Measurements from ENCODE around the gene KRT9. TPM values are rescaled to one million over a fixed set of nuclear protein-coding genes. Genes with fewer than 3 reads are reported as not detected.

KRT9 gene
- total RNA-seq, 2 donors from 2014 or later = not detected

DNA sequence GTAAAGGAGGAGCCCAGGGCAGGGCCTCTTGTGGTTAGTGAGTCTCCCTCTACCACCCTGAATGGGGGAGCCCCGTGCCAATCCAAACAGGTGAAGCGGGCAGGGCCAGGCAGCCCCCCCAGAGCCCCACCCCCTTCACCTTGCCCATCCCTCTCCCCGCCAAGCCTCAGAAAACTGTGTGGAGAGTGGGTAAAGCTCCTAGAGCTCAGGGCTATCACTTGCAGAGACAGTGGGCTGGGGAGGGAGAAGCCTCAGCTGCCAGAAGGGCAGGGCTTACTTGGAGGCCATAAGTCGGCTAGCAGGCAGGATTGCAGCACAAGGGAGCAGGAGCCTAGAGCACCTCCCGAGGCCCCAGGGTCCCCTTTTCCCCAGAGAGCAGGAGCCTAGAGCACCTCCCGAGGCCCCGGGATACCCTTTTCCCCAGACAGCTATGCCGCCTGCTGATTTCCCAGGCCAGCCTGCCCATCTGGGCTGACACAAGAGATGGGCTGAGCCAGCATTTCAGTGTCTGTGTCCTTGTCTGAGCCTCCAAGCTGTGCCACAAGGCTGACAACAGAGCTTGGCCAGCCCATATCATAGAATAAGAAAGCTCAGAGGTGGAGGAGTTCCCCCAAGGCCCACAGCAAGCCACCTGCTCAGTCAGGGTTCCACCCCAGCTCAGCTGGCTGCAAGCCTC lies 21.6 kb upstream of the KRT9 start:
- TF ChIP-seq, protein P1, sequence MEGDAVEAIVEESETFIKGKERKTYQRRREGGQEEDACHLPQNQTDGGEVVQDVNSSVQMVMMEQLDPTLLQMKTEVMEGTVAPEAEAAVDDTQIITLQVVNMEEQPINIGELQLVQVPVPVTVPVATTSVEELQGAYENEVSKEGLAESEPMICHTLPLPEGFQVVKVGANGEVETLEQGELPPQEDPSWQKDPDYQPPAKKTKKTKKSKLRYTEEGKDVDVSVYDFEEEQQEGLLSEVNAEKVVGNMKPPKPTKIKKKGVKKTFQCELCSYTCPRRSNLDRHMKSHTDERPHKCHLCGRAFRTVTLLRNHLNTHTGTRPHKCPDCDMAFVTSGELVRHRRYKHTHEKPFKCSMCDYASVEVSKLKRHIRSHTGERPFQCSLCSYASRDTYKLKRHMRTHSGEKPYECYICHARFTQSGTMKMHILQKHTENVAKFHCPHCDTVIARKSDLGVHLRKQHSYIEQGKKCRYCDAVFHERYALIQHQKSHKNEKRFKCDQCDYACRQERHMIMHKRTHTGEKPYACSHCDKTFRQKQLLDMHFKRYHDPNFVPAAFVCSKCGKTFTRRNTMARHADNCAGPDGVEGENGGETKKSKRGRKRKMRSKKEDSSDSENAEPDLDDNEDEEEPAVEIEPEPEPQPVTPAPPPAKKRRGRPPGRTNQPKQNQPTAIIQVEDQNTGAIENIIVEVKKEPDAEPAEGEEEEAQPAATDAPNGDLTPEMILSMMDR (IDR thresholded peaks at IDR 0.05) = no peak
- TF ChIP-seq POLR2AphosphoS5 (IDR thresholded peaks at IDR 0.05) (no peak), POLR2A (IDR thresholded peaks at IDR 0.05) (no peak)
- no peaks in the 10 kb centered on the region for H3K27me3 ChIP-seq (replicated peaks; ENCODE audit: insufficient read depth)

DNA sequence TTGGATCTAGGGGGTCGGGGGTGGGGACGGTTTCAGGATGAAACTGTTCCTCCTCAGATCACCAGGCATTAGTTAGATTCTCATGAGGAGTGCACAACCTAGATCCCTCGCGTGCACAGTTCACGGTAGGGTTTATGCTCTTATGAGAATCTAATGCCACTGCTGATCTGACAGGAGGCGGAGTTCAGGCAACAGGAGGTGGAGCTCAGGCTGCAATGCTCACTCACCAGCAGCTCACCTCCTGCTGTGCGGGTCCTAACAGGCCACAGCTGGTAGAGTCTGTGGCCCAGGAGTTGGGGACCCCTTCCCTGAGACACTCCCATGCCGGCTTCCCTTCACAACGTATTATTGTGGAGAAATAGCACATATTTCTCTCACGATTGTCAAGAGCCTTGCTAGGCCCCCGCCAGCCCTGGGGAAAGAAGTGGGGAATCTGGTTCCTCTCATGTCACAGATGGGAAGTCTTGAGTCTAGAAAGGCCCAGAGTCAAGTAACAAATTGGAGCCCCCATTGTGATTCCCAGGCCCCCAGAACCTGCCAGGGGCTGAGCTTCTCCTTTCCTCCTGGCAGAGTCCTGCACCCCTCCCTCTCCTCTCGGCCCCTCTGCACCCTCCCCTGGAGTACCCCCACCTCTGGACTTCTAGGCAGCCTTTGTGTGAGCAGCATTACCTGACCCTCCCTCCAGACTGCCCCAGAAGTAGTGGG lies 20.9 kb upstream of the KRT9 start:
- TF ChIP-seq, protein P1 (IDR thresholded peaks at IDR 0.05) = no peak
- TF ChIP-seq POLR2AphosphoS5 (IDR thresholded peaks at IDR 0.05) (no peak), POLR2A (IDR thresholded peaks at IDR 0.05) (no peak)
- DNase-seq (ENCODE audit: low spot score) = no peak
- H3K9me3 ChIP-seq = no peaks in the 10 kb centered on the region
- H3K4me1 ChIP-seq (replicated peaks) = no peaks in the 10 kb centered on the region
- H3K27me3 ChIP-seq (replicated peaks; ENCODE audit: insufficient read depth) = no peaks in the 10 kb centered on the region
- no peaks in the 10 kb centered on the region for H3K36me3 ChIP-seq
- 65% methylated on average over 12 of the region's 12 CpGs for WGBS
- intact Hi-C loops (cut with DNase I) = no loop called here
- H3K27ac ChIP-seq = no peak overlapping the region
- no peak overlapping the region for H3K4me3 ChIP-seq

More for the DNA sequence above, 21.6 kb upstream of the KRT9 start:
- Histone ChIP-seq H3K27ac (no peak overlapping the region), H3K4me1 (replicated peaks) (no peaks in the 10 kb centered on the region), H3K36me3 (no peaks in the 10 kb centered on the region), H3K4me3 (no peak overlapping the region), H3K9me3 (no peaks in the 10 kb centered on the region)
- 50% methylated on average over 8 of the region's 8 CpGs for WGBS
- intact Hi-C loops (cut with DNase I) = no loop called here
- no peak for DNase-seq (ENCODE audit: low spot score)

- Histone ChIP-seq H3K4me1 (replicated peaks) (no peaks in the 10 kb centered on the region), H3K27ac (no peak overlapping the region), H3K36me3 (no peaks in the 10 kb centered on the region), H3K27me3 (replicated peaks; ENCODE audit: insufficient read depth) (no peaks in the 10 kb centered on the region), H3K4me3 (no peak overlapping the region), H3K9me3 (no peaks in the 10 kb centered on the region)
- TF ChIP-seq POLR2A (IDR thresholded peaks at IDR 0.05) = no peak
- no peak for TF ChIP-seq POLR2AphosphoS5 (IDR thresholded peaks at IDR 0.05)
- TF ChIP-seq, protein P1 (IDR thresholded peaks at IDR 0.05) = no peak
- intact Hi-C loops (cut with DNase I) = no loop called here
- DNase-seq (ENCODE audit: low spot score) = no peak
- WGBS = 82% methylated on average over 3 of the region's 3 CpGs
Observed at GRCh38 chr17:41589301-41589700, 17.4 kb upstream of the KRT9 start.

GRCh38 chr17:41588126-41588810 lies 16.4 kb upstream of the KRT9 start:
- H3K27me3 ChIP-seq (replicated peaks; ENCODE audit: insufficient read depth) = no peaks in the 10 kb centered on the region
- no peak for TF ChIP-seq POLR2AphosphoS5 (IDR thresholded peaks at IDR 0.05)
- TF ChIP-seq, protein P1 (IDR thresholded peaks at IDR 0.05) = no peak
- TF ChIP-seq POLR2A (IDR thresholded peaks at IDR 0.05) = no peak
- no peak overlapping the region for H3K27ac ChIP-seq
- no peaks in the 10 kb centered on the region for H3K4me1 ChIP-seq (replicated peaks)
- no peaks in the 10 kb centered on the region for H3K36me3 ChIP-seq
- intact Hi-C loops (cut with DNase I) = no loop called here
- H3K4me3 ChIP-seq = no peak overlapping the region
- H3K9me3 ChIP-seq = no peaks in the 10 kb centered on the region
- WGBS = 49% methylated on average over 8 of the region's 8 CpGs
- no peak for DNase-seq (ENCODE audit: low spot score)

Measured in prostate gland (tissue), 2 donors.